Measurements from ENCODE around the gene FAM117B.

The FAM117B gene

DNA sequence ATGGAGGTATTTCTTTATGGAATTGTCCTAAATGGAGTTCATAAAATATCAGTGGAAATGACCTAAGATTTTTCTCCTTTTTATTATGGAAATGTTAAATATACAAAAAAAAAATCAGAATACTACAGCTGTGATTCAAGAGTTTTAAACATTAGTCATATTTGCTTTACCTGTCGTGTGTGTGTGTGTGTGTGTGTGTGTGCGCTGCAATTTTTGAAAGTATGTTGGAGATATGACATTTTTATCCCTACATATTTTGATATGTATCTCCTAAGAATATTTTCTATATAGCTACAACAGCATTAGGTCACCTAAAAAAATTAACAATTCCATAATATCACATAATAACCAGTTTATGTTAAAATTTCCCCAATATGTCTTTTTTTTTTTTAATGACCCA, 85.5 kb downstream of the FAM117B start:
- TF ChIP-seq CTCF (conservative IDR thresholded peaks at IDR 0.05; ENCODE audit: control insufficient read depth, insufficient read depth, low read depth, low read length), result no peak
- no peak for DNase-seq (ENCODE audit: low read depth)

GRCh38 chr2:202721621-202722020, 86.9 kb downstream of the FAM117B start:
- TF ChIP-seq CTCF (conservative IDR thresholded peaks at IDR 0.05; ENCODE audit: control insufficient read depth, insufficient read depth, low read depth, low read length), result no peak
- no peak overlapping the region for H3K4me3 ChIP-seq (ENCODE audit: control insufficient read depth, low read depth, low read length)
- peak; percentile 6 for DNase-seq (ENCODE audit: low read depth)

More for the DNA sequence above, 85.5 kb downstream of the FAM117B start:
- H3K4me3 ChIP-seq (ENCODE audit: control insufficient read depth, low read depth, low read length), result no peak overlapping the region

DNA sequence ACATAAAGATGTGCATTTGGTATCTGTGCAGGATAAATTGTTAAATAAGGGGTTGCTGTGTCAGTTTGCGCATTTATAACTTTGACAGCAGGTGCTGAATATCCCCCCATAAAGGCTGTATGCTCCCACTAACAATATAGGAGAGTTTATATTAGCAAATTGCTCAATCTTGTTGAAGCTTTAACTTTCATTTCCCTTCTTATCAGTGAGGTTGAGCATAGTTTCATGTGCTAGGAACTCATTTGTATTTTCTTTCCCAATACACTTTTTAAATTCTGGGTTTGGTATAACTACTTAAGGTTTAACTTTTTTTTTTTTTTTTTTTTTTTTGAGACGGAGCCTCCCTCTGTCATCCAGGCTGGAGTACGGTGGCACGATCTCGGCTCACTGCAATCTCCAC, 89.0 kb downstream of the FAM117B start:
- TF ChIP-seq CTCF (conservative IDR thresholded peaks at IDR 0.05; ENCODE audit: control insufficient read depth, insufficient read depth, low read depth, low read length), result no peak
- H3K4me3 ChIP-seq (ENCODE audit: control insufficient read depth, low read depth, low read length), result no peak overlapping the region
- DNase-seq (ENCODE audit: low read depth), result no peak

GRCh38 chr2:202726070-202726469, 91.3 kb downstream of the FAM117B start:
- no peak overlapping the region for H3K4me3 ChIP-seq (ENCODE audit: control insufficient read depth, low read depth, low read length)
- TF ChIP-seq CTCF (conservative IDR thresholded peaks at IDR 0.05; ENCODE audit: control insufficient read depth, insufficient read depth, low read depth, low read length), result no peak
- no peak for DNase-seq (ENCODE audit: low read depth)

- DNase-seq (ENCODE audit: low read depth), result no peak
- no peak overlapping the region for H3K4me3 ChIP-seq (ENCODE audit: control insufficient read depth, low read depth, low read length)
- no peak for TF ChIP-seq CTCF (conservative IDR thresholded peaks at IDR 0.05; ENCODE audit: control insufficient read depth, insufficient read depth, low read depth, low read length)
Measured at GRCh38 chr2:202736826-202737225, 102.1 kb downstream of the FAM117B start.

DNA sequence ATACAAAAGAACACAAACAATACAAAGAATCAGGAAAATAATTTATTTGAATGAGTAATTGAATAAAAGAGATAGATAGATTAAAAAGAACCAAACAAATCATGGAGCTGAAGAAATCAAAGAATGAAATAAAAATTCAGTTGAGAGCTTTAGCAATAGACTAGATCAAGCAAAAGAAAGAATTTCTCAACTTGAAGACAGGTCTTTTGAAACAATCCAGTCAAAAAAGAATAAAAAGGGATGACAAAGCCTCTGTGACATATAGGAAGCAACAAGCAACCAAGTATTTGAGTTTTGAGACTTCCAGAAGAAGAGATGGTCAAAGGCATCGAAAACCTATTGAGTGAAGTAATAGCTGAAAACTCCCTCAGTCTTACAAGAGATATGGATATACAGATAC, 108.8 kb downstream of the FAM117B start:
- no peak for TF ChIP-seq CTCF (conservative IDR thresholded peaks at IDR 0.05; ENCODE audit: control insufficient read depth, insufficient read depth, low read depth, low read length)
- no peak overlapping the region for H3K4me3 ChIP-seq (ENCODE audit: control insufficient read depth, low read depth, low read length)
- no peak for DNase-seq (ENCODE audit: low read depth)

DNA sequence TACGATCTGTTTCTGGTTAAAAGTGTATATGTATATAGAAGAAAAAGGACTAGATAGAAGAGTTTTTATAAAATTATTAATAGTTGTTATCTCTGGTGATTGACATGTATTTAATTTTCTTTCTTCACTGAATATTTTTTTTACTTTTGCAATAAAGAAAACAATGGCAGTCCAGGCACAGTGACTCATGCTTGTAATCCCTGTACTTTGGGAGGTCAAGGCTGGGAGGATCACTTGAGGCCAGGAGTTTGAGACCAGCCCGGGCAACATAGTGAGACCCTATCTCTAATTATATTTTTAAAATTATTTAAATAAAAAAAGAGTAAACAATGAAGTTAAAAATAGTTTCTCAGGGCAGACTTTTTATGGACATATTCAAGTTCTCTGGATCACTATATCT, 114.7 kb downstream of the FAM117B start:
- no peak for TF ChIP-seq CTCF (conservative IDR thresholded peaks at IDR 0.05; ENCODE audit: control insufficient read depth, insufficient read depth, low read depth, low read length)
- DNase-seq (ENCODE audit: low read depth), result no peak
- no peak overlapping the region for H3K4me3 ChIP-seq (ENCODE audit: control insufficient read depth, low read depth, low read length)
